ENCODE results near the gene CEACAM4. TPM values are rescaled to one million over a fixed set of nuclear protein-coding genes. Genes with fewer than 3 reads are reported as not detected.
"Not testable (repeated sequence)": the region's sequence is repeated elsewhere in the genome, so short reads cannot be mapped to it uniquely, and the experiment has no call there.

The CEACAM4 gene
- total RNA-seq, 1 donor from 2014 or later, result not detected

DNA sequence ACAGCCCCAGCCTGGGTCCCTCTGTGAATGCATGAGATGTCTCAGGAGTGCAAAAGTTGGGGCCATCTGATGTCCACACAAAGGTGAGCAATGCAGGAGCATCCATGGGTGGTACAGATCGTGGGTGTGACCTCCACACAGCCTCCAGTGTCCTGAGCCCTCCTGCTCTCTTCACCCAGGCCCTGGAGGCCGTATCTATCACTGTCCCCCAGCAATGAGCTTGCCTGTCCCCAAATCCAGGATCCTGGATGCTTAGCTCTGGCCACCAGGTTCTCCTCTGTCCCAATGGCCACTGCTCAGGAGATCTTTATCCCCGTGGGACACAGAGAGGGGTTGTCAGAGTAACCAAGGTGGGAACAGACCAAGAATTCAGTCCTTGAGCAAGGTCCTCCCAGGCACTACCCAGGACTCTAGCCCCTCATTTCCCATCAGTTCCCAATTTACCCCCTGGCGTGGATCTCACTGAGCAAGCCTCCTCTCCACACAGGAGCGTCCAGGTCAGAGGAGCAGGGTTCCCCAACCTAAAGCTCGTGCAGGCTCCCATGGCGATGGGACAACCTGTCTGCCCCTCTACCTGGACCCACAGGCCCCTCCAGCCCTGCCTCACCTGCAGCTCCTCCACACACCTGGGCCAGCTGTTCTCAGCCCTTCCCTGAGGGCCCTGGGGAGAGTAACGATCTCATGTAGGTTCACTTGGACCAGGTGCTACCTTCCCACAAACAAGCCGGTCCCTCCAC is 39.6 kb downstream of the CEACAM4 start:
- Histone ChIP-seq H3K27me3 (ENCODE audit: control insufficient read depth, insufficient read depth, low read length) (no peaks in the 10 kb centered on the region), H3K4me3 (ENCODE audit: low read depth, low read length) (no peak overlapping the region), H3K36me3 (ENCODE audit: control insufficient read depth, insufficient read depth, low read length) (no peaks in the 10 kb centered on the region)
- no peak for DNase-seq (ENCODE audit: low read depth)
- TF ChIP-seq, protein P1, sequence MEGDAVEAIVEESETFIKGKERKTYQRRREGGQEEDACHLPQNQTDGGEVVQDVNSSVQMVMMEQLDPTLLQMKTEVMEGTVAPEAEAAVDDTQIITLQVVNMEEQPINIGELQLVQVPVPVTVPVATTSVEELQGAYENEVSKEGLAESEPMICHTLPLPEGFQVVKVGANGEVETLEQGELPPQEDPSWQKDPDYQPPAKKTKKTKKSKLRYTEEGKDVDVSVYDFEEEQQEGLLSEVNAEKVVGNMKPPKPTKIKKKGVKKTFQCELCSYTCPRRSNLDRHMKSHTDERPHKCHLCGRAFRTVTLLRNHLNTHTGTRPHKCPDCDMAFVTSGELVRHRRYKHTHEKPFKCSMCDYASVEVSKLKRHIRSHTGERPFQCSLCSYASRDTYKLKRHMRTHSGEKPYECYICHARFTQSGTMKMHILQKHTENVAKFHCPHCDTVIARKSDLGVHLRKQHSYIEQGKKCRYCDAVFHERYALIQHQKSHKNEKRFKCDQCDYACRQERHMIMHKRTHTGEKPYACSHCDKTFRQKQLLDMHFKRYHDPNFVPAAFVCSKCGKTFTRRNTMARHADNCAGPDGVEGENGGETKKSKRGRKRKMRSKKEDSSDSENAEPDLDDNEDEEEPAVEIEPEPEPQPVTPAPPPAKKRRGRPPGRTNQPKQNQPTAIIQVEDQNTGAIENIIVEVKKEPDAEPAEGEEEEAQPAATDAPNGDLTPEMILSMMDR (IDR thresholded peaks at IDR 0.05; ENCODE audit: insufficient read depth, low read length, poor library complexity, severe bottlenecking), result no peak

DNA sequence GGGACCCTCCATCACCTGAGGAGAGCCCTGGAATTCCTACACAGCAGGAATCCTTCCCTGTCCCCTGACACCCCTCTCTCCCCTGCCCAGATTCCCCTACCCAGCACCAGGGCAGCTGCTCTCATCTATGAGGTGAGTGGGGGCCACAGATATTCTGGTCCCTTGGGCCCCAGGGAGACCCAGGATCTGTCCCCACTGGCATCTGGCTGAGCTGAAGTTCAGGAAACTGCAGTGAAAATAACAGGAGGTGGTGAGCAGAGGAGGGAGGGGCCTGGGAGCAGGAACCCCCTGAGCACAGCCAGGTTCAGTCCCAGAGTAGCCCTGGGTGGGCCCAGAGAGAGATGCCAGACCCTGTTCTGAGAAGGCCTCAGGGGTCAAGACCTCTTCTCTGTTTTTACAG is 40.8 kb downstream of the CEACAM4 start:
- Histone ChIP-seq H3K4me3 (ENCODE audit: low read depth, low read length) (no peak overlapping the region), H3K27me3 (ENCODE audit: control insufficient read depth, insufficient read depth, low read length) (no peaks in the 10 kb centered on the region), H3K36me3 (ENCODE audit: control insufficient read depth, insufficient read depth, low read length) (no peaks in the 10 kb centered on the region)
- TF ChIP-seq, protein P1 (IDR thresholded peaks at IDR 0.05; ENCODE audit: insufficient read depth, low read length, poor library complexity, severe bottlenecking), result no peak
- DNase-seq (ENCODE audit: low read depth), result no peak

DNA sequence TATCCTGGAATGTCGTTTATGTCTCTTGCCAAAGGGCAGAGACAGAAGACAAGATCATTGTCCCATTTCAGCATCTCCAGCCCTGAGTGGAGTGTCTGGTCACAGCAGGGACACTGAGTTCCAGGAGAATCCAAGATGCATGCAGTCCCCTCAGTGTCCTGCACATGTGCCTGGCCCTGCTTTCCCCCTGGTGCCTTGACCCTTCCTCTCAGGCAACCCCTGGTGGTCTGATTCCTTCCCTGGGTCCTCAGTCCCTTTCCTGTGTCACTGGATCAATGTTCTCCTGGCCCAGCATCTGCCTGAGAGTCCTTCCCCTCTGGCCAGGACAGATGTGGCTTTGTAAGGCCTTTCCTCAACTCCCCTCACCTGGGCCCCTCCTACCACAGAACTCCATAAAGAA is 41.9 kb downstream of the CEACAM4 start:
- no peak overlapping the region for H3K4me3 ChIP-seq (ENCODE audit: low read depth, low read length)
- H3K27me3 ChIP-seq (ENCODE audit: control insufficient read depth, insufficient read depth, low read length), result no peaks in the 10 kb centered on the region
- TF ChIP-seq, protein P1 (IDR thresholded peaks at IDR 0.05; ENCODE audit: insufficient read depth, low read length, poor library complexity, severe bottlenecking), result no peak
- no peaks in the 10 kb centered on the region for H3K36me3 ChIP-seq (ENCODE audit: control insufficient read depth, insufficient read depth, low read length)
- DNase-seq (ENCODE audit: low read depth), result no peak

DNA sequence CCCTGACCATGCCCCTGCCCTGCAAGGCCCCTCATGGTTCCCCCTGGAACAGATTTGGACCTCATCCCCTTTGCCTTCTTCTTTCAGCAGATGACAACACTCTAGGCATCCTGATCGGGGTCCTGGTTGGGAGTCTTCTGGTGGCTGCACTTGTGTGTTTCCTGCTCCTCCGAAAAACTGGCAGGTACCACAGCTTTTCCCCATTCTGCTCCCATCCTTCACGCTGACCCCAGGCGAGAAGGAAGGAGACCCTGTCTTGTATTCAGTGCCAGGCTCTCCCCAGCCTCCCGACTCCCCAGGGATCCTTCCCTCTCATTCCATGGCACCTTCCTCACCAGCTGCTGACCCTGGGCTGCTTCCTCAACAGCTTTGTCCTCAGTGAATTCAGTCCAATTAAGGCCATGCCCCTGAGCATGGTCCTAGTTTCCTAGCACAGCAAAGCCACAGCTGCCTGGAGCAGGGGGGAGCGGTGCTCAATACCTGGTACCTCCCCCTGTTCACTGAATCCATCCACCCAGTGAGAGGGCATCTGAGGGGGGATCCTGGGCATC is 42.5 kb downstream of the CEACAM4 start:
- DNase-seq (ENCODE audit: low read depth), result no peak
- Histone ChIP-seq H3K4me3 (ENCODE audit: low read depth, low read length) (no peak overlapping the region), H3K27me3 (ENCODE audit: control insufficient read depth, insufficient read depth, low read length) (no peaks in the 10 kb centered on the region), H3K36me3 (ENCODE audit: control insufficient read depth, insufficient read depth, low read length) (no peaks in the 10 kb centered on the region)
- TF ChIP-seq, protein P1 (IDR thresholded peaks at IDR 0.05; ENCODE audit: insufficient read depth, low read length, poor library complexity, severe bottlenecking), result no peak

- H3K4me3 ChIP-seq (ENCODE audit: low read depth, low read length); H3K27me3 ChIP-seq (ENCODE audit: control insufficient read depth, insufficient read depth, low read length); H3K36me3 ChIP-seq (ENCODE audit: control insufficient read depth, insufficient read depth, low read length); DNase-seq (ENCODE audit: low read depth): not testable (repeated sequence)
Observed at GRCh38 chr19:41582577-41583182, 44.2 kb downstream of the CEACAM4 start.

DNA sequence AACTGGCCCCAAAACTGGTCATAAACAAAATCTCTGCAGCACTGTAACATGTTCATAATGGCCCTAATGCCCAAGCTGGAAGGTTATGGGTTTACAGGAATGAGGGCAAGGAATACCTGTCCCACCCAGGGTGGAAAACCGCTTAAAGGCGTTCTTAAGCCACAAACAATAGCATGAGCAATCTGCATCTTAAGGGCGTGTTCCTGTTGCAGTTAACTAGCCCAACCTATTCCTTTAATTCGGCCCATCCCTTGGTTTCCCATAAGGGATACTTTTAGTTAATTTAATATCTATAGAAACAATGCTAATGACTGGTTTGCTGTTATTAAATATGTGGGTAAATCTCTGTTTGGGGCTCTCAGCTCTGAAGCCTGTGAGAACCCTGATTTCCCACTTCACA is 45.8 kb downstream of the CEACAM4 start:
- not testable (repeated sequence) for H3K36me3 ChIP-seq (ENCODE audit: control insufficient read depth, insufficient read depth, low read length); DNase-seq (ENCODE audit: low read depth); H3K27me3 ChIP-seq (ENCODE audit: control insufficient read depth, insufficient read depth, low read length); H3K4me3 ChIP-seq (ENCODE audit: low read depth, low read length)

All from kidney epithelial cell (primary cell).